K562 (cell line): ENCODE measurements around the gene SLC6A6. TPM values are rescaled to one million over a fixed set of nuclear protein-coding genes. Genes with fewer than 3 reads are reported as not detected.
A peak's percentile ranks its signal among the peaks of the same experiment; 100 is the strongest.

Source experiments
- ASH1L ChIP-seq: fragments of 450-650 bp; IDR thresholded peaks from 2 replicates; pipeline ENCODE4 v1.6.1; 2018; ENCODE audit warnings: borderline replicate concordance, mild to moderate bottlenecking, low read depth; ENCODE audit not compliant: partially characterized antibody
- CBX3 ChIP-seq, 2 experiments: IDR thresholded peaks; 1 replicate in 1 of 2; 2 replicates in 1 of 2; pipeline ENCODE4 v1.6.1; 2012; ENCODE audit warnings: inconsistent platforms in 2 of 2, low read length in 2 of 2, borderline replicate concordance in 1 of 2, control low read depth in 1 of 2
- CHD4 ChIP-seq: fragments of 200-600 bp; sonication (generic); IDR thresholded peaks from 3 replicates; pipeline ENCODE4 v1.6.1; 2012; ENCODE audit warnings: low read depth, mild to moderate bottlenecking, mixed read lengths, low read length, inconsistent platforms; ENCODE audit not compliant: insufficient read depth, insufficient replicate concordance, poor library complexity, severe bottlenecking
- ETS2 ChIP-seq: IDR thresholded peaks from 2 replicates; pipeline ENCODE4 v1.6.1; 2016; ENCODE audit warnings: borderline replicate concordance, missing genetic modification characterization, mild to moderate bottlenecking, moderate library complexity, missing compliant biosample characterization; ENCODE audit not compliant: poor library complexity, severe bottlenecking
- FOXK1 ChIP-seq: sonication (generic); formaldehyde crosslinking; IDR thresholded peaks from 2 replicates; pipeline ENCODE4 v1.8.0; 2022; ENCODE audit warnings: missing genetic modification reagents, mild to moderate bottlenecking, borderline replicate concordance
- HDAC1 ChIP-seq, 2 experiments: fragments of 450-650 bp; IDR thresholded peaks; 2 replicates each; pipeline ENCODE4 v1.6.1; 2016 to 2017; ENCODE audit warnings: inconsistent platforms in 1 of 2, mild to moderate bottlenecking in 1 of 2, moderate library complexity in 1 of 2
- HLTF ChIP-seq: fragments of 450-650 bp; IDR thresholded peaks from 2 replicates; pipeline ENCODE4 v1.6.1; 2016
- PHF20 ChIP-seq: fragments of 450-650 bp; IDR thresholded peaks from 2 replicates; pipeline ENCODE4 v1.6.1; 2018; ENCODE audit not compliant: partially characterized antibody
- PHTF2 ChIP-seq: fragments of 250-450 bp; sonication (Bioruptor Pico); IDR thresholded peaks from 2 replicates; pipeline ENCODE4 v1.5.0; 2021; ENCODE audit warnings: mild to moderate bottlenecking
- RBM14 ChIP-seq: fragments of 200-400 bp; formaldehyde crosslinking; IDR thresholded peaks from 2 replicates; pipeline ENCODE4 v1.6.1; 2018; ENCODE audit warnings: low read depth, mild to moderate bottlenecking, low read length, moderate library complexity, borderline replicate concordance; ENCODE audit not compliant: insufficient read depth
- SRF ChIP-seq, 2 experiments: fragments of 250-450, 450-650 bp in 1 of 2; sonication (Bioruptor Pico) in 1 of 2; sonication (generic) in 1 of 2; formaldehyde crosslinking; IDR thresholded peaks; 2 replicates each; pipeline versions ENCODE4 v1.5.0 to v1.5.1; 2020 to 2022; ENCODE audit warnings: mild to moderate bottlenecking in 1 of 2, missing genetic modification reagents in 1 of 2
- STAT5B ChIP-seq: fragments of 250-450 bp; sonication (Bioruptor Pico); IDR thresholded peaks from 2 replicates; pipeline ENCODE4 v1.8.0; 2021; ENCODE audit warnings: mild to moderate bottlenecking, inconsistent platforms
- TAF7 ChIP-seq: fragments of 450-650 bp; IDR thresholded peaks from 2 replicates; pipeline ENCODE4 v1.6.1; 2016; ENCODE audit warnings: missing genetic modification characterization, missing compliant biosample characterization
- ZBTB34 ChIP-seq: fragments of 250-450 bp; sonication (Bioruptor Pico); IDR thresholded peaks from 2 replicates; pipeline ENCODE4 v1.8.0; 2021; ENCODE audit warnings: mild to moderate bottlenecking, moderate library complexity
- ZNF24 ChIP-seq: fragments of 450-650 bp; IDR thresholded peaks from 2 replicates; pipeline ENCODE4 v1.6.1; 2016
- polyA plus RNA-seq, 8 experiments: library from polyadenylated mRNA; depleted of rRNA in 4 of 8; stranded (reverse) in 5 of 8; unstranded in 3 of 8; fragments of >200 nt; fragmentation: Nextera tagmentation in 2 of 8; fragmentation: Illumina TruSeq in 1 of 8; extraction: Ambion mirVana in 2 of 8; extraction: Trizol in 1 of 8; gene quantifications; 2 replicates each; pipeline versions ENCODE4 v1.2.1 to v1.2.3, GENCODE V29; 2011 to 2014; ENCODE audit warnings: inconsistent platforms in 1 of 8, missing spikeins in 1 of 8
- total RNA-seq, 7 experiments: library from RNA; depleted of rRNA in 6 of 7; stranded (reverse); fragments of >200 nt in 6 of 7; fragmentation: Illumina TruSeq in 2 of 7; extraction: Trizol in 2 of 7; gene quantifications; 2 replicates each; pipeline versions ENCODE4 v1.2.1 to v1.2.3, GENCODE V29; 2011 to 2021; ENCODE audit warnings: low replicate concordance in 1 of 7
- TF ChIP-seq, protein P1 (sequence below): sonication (generic); formaldehyde crosslinking; IDR thresholded peaks from 2 replicates; pipeline ENCODE4 v1.8.1; 2023; ENCODE audit warnings: mild to moderate bottlenecking, missing genetic modification reagents, moderate library complexity
- TF ChIP-seq, protein P2 (sequence below), 2 experiments: fragments of 450-650 bp; IDR thresholded peaks; 2 replicates each; pipeline ENCODE4 v1.6.1; 2016
- TF ChIP-seq, protein P3 (sequence below), 2 experiments: IDR thresholded peaks; 2 replicates each; pipeline ENCODE4 v1.6.1; 2011; ENCODE audit warnings: borderline replicate concordance in 1 of 2, control low read depth in 1 of 2, low read depth in 1 of 2, low read length in 1 of 2, mild to moderate bottlenecking in 1 of 2, mixed read lengths in 1 of 2, moderate library complexity in 1 of 2; ENCODE audit not compliant: insufficient read depth in 1 of 2, insufficient read length in 1 of 2, poor library complexity in 1 of 2, severe bottlenecking in 1 of 2; ENCODE audit errors: extremely low read depth in 1 of 2

The SLC6A6 gene
- total and polyA plus RNA-seq, 9 of the 15 experiments (the other 6 are each of a cell fraction or from before 2014, with no cell fraction given), result 12.3 to 203 (median 93.2) TPM

DNA sequence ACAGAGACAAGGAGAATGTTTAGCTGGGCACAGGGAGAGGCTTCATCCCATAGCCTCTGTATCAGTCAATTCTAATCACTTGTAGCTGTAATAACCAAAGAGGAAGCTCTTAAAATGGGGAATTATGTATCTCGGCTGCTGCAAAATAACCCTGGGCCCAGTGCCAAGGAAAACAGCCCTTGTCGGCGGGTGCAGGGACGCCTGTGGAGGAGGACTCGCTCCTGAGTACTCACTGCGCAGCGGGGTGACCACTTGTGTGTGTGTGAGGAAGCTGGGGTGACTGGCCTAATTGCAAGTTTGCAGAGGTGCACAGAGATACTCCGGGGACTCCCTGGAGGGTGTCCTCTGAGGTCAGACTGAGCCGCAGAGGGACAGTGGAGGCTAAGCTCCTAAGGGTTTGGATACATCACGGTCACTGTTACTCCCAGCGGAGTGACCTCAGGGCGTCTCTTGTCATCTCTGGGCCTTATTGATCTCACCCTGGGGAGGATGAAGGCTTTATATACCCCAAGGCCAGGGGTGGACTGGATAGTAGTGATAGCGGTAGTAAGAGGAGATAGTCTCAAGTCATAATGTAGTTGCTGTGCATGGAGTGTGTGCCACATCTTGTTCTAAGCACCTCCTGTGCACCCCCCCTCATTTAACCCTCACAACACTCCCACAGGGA, 37.2 kb downstream of the SLC6A6 start (continued):
- TF ChIP-seq CBX3 (IDR thresholded peaks at IDR 0.05; ENCODE audit: borderline replicate concordance in 1 of 2, low read length in 2 of 2), result 0 out of 3 replicates have a peak, but pooled peaks of 1 of the 2 experiments have one; percentile 32
- no peak for TF ChIP-seq ZNF24
- TF ChIP-seq ASH1L, result no peak
- no peak for TF ChIP-seq ETS2 (tag)
- no peak for TF ChIP-seq RBM14
- TF ChIP-seq FOXK1 (CRISPR knock-in tag), result no peak; the same call in 1 of the 2 replicates
- no peak for TF ChIP-seq STAT5B (CRISPR knock-in tag)
- TF ChIP-seq, protein P1, sequence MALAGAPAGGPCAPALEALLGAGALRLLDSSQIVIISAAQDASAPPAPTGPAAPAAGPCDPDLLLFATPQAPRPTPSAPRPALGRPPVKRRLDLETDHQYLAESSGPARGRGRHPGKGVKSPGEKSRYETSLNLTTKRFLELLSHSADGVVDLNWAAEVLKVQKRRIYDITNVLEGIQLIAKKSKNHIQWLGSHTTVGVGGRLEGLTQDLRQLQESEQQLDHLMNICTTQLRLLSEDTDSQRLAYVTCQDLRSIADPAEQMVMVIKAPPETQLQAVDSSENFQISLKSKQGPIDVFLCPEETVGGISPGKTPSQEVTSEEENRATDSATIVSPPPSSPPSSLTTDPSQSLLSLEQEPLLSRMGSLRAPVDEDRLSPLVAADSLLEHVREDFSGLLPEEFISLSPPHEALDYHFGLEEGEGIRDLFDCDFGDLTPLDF (CRISPR knock-in tag), result no peak
- TF ChIP-seq, protein P2, sequence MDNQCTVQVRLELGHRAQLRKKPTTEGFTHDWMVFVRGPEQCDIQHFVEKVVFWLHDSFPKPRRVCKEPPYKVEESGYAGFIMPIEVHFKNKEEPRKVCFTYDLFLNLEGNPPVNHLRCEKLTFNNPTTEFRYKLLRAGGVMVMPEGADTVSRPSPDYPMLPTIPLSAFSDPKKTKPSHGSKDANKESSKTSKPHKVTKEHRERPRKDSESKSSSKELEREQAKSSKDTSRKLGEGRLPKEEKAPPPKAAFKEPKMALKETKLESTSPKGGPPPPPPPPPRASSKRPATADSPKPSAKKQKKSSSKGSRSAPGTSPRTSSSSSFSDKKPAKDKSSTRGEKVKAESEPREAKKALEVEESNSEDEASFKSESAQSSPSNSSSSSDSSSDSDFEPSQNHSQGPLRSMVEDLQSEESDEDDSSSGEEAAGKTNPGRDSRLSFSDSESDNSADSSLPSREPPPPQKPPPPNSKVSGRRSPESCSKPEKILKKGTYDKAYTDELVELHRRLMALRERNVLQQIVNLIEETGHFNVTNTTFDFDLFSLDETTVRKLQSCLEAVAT (IDR thresholded peaks at IDR 0.05), result no peak
- TF ChIP-seq ZBTB34 (CRISPR knock-in tag), result no peak
- TF ChIP-seq, protein P3, sequence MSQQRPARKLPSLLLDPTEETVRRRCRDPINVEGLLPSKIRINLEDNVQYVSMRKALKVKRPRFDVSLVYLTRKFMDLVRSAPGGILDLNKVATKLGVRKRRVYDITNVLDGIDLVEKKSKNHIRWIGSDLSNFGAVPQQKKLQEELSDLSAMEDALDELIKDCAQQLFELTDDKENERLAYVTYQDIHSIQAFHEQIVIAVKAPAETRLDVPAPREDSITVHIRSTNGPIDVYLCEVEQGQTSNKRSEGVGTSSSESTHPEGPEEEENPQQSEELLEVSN (IDR thresholded peaks at IDR 0.05; ENCODE audit: borderline replicate concordance in 1 of 2, extremely low read depth in 1 of 2, insufficient read depth in 1 of 2, insufficient read length in 1 of 2, low read depth in 1 of 2, low read length in 1 of 2, poor library complexity in 1 of 2, severe bottlenecking in 1 of 2), result no peak
- TF ChIP-seq TAF7 (tag), result no peak
- peak in 1 of 2 experiments; percentile 74; a peak in 2 of 4 replicates for TF ChIP-seq HDAC1 (IDR thresholded peaks at IDR 0.05)
- no peak for TF ChIP-seq HLTF
- TF ChIP-seq CHD4, result no peak
- no peak for TF ChIP-seq SRF (CRISPR knock-in tag; IDR thresholded peaks at IDR 0.05)
- no peak for TF ChIP-seq PHF20
- TF ChIP-seq PHTF2 (CRISPR knock-in tag), result no peak
